ENCODE results near the gene RANBP17. TPM values are rescaled to one million over a fixed set of nuclear protein-coding genes. Genes with fewer than 3 reads are reported as not detected.

RANBP17 gene
- total RNA-seq, 1 donor from 2014 or later, result 6.8 TPM

- H3K4me3 ChIP-seq (ENCODE audit: low read depth, low read length), result no peak overlapping the region
- no peaks in the 10 kb centered on the region for H3K27me3 ChIP-seq (ENCODE audit: control insufficient read depth, insufficient read depth, low read length)
- peak; percentile 48 for TF ChIP-seq CTCF (IDR thresholded peaks at IDR 0.05; ENCODE audit: insufficient read depth, low read length, severe bottlenecking)
- DNase-seq (ENCODE audit: low read depth), result peak; percentile 41
- no peaks in the 10 kb centered on the region for H3K36me3 ChIP-seq (ENCODE audit: control insufficient read depth, insufficient read depth, low read length)
- FAIRE-seq, result no peak
Measured at GRCh38 chr5:171272996-171273970, 411.5 kb downstream of the RANBP17 start.

- Histone ChIP-seq H3K36me3 (ENCODE audit: control insufficient read depth, insufficient read depth, low read length) (no peaks in the 10 kb centered on the region), H3K4me3 (ENCODE audit: low read depth, low read length) (no peak overlapping the region), H3K27me3 (ENCODE audit: control insufficient read depth, insufficient read depth, low read length) (no peaks in the 10 kb centered on the region)
- DNase-seq (ENCODE audit: low read depth) (no peak), FAIRE-seq (no peak)
- no peak for TF ChIP-seq CTCF (IDR thresholded peaks at IDR 0.05; ENCODE audit: insufficient read depth, low read length, severe bottlenecking)
Measured at GRCh38 chr5:171275841-171276544, 414.2 kb downstream of the RANBP17 start.

GRCh38 chr5:171283753-171284152 lies 421.9 kb downstream of the RANBP17 start:
- Histone ChIP-seq H3K27me3 (ENCODE audit: control insufficient read depth, insufficient read depth, low read length) (no peaks in the 10 kb centered on the region), H3K36me3 (ENCODE audit: control insufficient read depth, insufficient read depth, low read length) (no peaks in the 10 kb centered on the region), H3K4me3 (ENCODE audit: low read depth, low read length) (no peak overlapping the region)
- TF ChIP-seq CTCF (IDR thresholded peaks at IDR 0.05; ENCODE audit: insufficient read depth, low read length, severe bottlenecking), result no peak
- DNase-seq (ENCODE audit: low read depth), result no peak
- FAIRE-seq, result no peak

- no peak for TF ChIP-seq CTCF (IDR thresholded peaks at IDR 0.05; ENCODE audit: insufficient read depth, low read length, severe bottlenecking)
- DNase-seq (ENCODE audit: low read depth) (no peak), FAIRE-seq (no peak)
- H3K4me3 ChIP-seq (ENCODE audit: low read depth, low read length), result no peak overlapping the region
- H3K36me3 ChIP-seq (ENCODE audit: control insufficient read depth, insufficient read depth, low read length), result no peaks in the 10 kb centered on the region
- H3K27me3 ChIP-seq (ENCODE audit: control insufficient read depth, insufficient read depth, low read length), result no peaks in the 10 kb centered on the region
Measured at GRCh38 chr5:171285465-171285864, 423.6 kb downstream of the RANBP17 start.

GRCh38 chr5:171288066-171288465 lies 426.2 kb downstream of the RANBP17 start:
- H3K36me3 ChIP-seq (ENCODE audit: control insufficient read depth, insufficient read depth, low read length), result no peaks in the 10 kb centered on the region
- DNase-seq (ENCODE audit: low read depth) (no peak), FAIRE-seq (no peak)
- no peaks in the 10 kb centered on the region for H3K27me3 ChIP-seq (ENCODE audit: control insufficient read depth, insufficient read depth, low read length)
- no peak for TF ChIP-seq CTCF (IDR thresholded peaks at IDR 0.05; ENCODE audit: insufficient read depth, low read length, severe bottlenecking)
- H3K4me3 ChIP-seq (ENCODE audit: low read depth, low read length), result no peak overlapping the region
